ENCODE measurements around the gene KCNQ5. TPM values are rescaled to one million over a fixed set of nuclear protein-coding genes. Genes with fewer than 3 reads are reported as not detected.

KCNQ5 gene
- total RNA-seq, 4 donors from 2014 or later, result 0.96 to 3.4 (median 1.5) TPM

DNA sequence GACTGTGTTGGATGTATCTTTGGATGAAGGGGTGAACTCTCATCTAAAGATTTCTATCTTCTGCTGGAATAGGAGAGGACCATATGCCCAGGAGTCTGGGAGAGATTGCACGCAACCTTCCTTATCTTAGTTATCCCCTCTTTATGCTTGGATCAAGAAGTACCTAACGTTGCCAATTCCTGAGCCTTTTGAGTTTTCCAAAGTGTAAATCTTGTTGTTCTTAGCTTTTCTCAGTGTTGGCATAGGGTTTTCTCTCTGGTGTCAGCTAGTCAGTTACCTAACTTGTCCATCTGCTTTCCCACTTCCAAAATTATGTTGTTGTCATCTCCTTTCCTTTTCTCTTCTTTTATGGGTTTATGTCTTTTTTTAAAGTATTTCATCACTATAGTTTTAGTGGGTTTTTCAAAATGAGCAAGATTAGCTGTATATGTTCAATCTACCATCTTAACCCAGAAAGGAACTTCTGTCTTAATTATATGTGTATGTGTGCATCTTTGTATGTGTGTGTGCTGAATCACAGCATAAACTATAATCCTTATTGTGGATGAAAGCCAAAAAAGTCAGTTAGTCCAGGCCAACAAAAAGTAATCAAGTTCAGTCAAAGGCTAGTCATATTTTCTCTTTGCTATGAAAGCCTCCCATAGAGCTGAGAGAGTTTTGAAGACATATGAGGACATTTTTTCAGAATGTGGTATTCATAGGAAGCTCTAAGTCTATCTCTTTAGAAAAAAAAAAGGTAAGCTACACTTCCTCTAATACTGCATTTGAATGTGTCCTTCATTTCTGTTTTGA, 531.3 kb downstream of the KCNQ5 start:
- 40 to 50% methylated on average over 2 of the region's 2 CpGs for WGBS, 2 donors (ENCODE audit: low coverage in 1 of 2)

DNA sequence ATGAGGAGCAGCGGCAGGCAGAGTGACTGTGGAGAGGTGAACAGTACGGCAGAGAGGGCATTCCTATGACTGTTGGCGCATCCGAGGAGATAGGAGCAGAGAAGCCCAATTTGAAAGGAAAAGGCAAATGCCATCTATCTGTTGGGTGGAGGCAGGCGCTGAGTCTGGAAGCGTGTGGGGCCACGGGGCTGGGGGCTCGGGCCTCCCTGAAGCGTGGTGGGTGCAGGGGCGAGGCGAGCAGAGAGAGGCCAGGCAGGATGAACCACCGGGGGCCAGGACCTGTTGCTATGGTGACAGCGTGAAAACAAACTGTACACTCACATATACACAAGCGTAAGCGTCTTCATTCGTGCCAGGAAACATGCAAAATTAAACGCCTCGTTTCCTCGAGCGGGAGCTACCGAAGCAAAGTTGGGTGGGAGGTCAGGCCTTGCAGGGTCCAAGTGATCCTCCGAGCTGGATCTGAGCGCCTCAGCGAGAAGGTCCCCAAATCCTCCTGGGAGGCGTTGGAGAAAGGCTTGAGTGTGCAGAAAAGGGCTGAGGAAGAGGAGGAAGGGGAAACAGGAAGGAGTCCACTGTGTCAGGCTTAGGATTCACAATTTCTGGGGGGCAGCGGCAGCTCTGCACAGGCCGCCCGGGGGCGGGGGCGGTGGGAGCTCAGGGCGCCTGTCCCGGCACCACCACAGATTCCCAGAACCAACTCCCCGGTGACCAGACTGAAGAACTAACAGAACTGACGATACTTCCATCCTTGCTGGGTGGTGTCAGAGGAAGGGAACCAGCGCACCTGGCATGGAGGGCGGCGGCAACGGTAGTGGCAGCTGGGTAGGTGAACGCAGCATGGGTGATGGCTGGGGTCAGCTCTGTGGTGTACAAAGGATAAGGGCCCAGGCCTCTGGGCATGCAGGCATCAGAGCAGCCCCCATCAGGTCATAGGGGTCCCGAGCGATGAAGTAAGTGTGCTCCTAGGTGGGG, 535.2 kb downstream of the KCNQ5 start:
- Histone ChIP-seq H3K27ac (no peak overlapping the region), H3K4me1 (no peaks in the 10 kb centered on the region), H3K9me3 (no peaks in the 10 kb centered on the region), H3K27me3 (no peaks in the 10 kb centered on the region), H3K36me3 (no peaks in the 10 kb centered on the region), H3K4me3 (no peak overlapping the region)
- no peak for TF ChIP-seq POLR2A (IDR thresholded peaks at IDR 0.05)
- TF ChIP-seq, protein P1, sequence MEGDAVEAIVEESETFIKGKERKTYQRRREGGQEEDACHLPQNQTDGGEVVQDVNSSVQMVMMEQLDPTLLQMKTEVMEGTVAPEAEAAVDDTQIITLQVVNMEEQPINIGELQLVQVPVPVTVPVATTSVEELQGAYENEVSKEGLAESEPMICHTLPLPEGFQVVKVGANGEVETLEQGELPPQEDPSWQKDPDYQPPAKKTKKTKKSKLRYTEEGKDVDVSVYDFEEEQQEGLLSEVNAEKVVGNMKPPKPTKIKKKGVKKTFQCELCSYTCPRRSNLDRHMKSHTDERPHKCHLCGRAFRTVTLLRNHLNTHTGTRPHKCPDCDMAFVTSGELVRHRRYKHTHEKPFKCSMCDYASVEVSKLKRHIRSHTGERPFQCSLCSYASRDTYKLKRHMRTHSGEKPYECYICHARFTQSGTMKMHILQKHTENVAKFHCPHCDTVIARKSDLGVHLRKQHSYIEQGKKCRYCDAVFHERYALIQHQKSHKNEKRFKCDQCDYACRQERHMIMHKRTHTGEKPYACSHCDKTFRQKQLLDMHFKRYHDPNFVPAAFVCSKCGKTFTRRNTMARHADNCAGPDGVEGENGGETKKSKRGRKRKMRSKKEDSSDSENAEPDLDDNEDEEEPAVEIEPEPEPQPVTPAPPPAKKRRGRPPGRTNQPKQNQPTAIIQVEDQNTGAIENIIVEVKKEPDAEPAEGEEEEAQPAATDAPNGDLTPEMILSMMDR (IDR thresholded peaks at IDR 0.05), result no peak
- no peak for TF ChIP-seq POLR2AphosphoS5 (IDR thresholded peaks at IDR 0.05)
- no peak for TF ChIP-seq EP300 (IDR thresholded peaks at IDR 0.05)
- WGBS, 2 donors (ENCODE audit: low coverage in 1 of 2), result 94% methylated on average over 10 to 16 of the region's 41 CpGs
- ATAC-seq, result no peak

More for the DNA sequence above, 531.3 kb downstream of the KCNQ5 start:
- no peak overlapping the region for H3K4me3 ChIP-seq
- no peaks in the 10 kb centered on the region for H3K36me3 ChIP-seq
- no peaks in the 10 kb centered on the region for H3K27me3 ChIP-seq
- no peaks in the 10 kb centered on the region for H3K4me1 ChIP-seq
- TF ChIP-seq POLR2AphosphoS5 (IDR thresholded peaks at IDR 0.05), result no peak
- no peak for TF ChIP-seq POLR2A (IDR thresholded peaks at IDR 0.05)
- TF ChIP-seq EP300 (IDR thresholded peaks at IDR 0.05), result no peak
- TF ChIP-seq, protein P1 (IDR thresholded peaks at IDR 0.05), result no peak
- no peaks in the 10 kb centered on the region for H3K9me3 ChIP-seq
- no peak for ATAC-seq
- H3K27ac ChIP-seq, result no peak overlapping the region

DNA sequence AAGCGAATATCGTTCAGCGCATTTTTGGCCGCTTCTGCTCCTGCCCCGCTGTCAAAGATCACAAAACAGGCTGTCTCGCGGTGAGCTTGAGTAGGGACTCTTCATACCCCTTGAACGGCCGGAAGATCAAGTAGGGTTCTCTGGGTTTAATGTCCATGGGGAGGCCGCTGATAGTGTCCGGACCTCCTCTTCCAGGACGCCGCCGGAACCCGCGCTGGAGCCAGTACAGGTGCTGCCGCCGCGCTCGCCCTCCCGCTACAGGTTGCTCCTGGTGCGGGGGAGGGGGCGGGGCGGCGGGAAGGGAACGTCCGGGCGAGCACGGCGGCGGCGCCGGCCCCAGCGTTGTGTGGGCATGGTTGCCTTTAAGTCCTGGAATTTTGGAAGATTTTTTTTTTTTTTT, 536.0 kb downstream of the KCNQ5 start:
- H3K36me3 ChIP-seq, result no peaks in the 10 kb centered on the region
- H3K4me1 ChIP-seq, result no peaks in the 10 kb centered on the region
- H3K4me3 ChIP-seq, result no peak overlapping the region
- no peak for TF ChIP-seq POLR2AphosphoS5 (IDR thresholded peaks at IDR 0.05)
- TF ChIP-seq, protein P1 (IDR thresholded peaks at IDR 0.05), result no peak
- no peak for TF ChIP-seq POLR2A (IDR thresholded peaks at IDR 0.05)
- no peak for TF ChIP-seq EP300 (IDR thresholded peaks at IDR 0.05)
- ATAC-seq, result no peak
- no peaks in the 10 kb centered on the region for H3K9me3 ChIP-seq
- no peaks in the 10 kb centered on the region for H3K27me3 ChIP-seq
- WGBS, 2 donors (ENCODE audit: low coverage in 1 of 2), result 92 to 94% methylated on average over 6 to 12 of the region's 34 CpGs
- no peak overlapping the region for H3K27ac ChIP-seq

DNA sequence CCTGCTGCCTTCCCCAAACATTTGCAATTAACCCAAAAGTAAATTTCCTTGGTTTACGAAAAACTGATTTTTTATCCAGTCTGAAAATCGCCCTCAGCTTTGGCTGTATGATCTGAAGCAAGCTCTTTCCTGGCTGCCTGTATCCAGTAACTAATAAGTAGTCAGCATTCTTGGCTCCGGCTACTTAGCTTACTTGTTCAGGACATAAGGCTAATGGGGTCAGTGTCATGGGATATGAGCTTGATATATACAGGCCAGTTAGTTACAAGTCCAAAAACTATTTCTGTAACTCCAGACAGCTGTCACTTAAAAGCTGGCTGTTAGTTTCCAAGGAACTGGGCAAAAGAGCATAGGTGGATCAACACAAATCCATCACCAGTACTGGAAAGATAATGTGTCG, 547.2 kb downstream of the KCNQ5 start:
- H3K27me3 ChIP-seq, result no peaks in the 10 kb centered on the region
- H3K4me3 ChIP-seq, result no peak overlapping the region
- 50 to 60% methylated on average over 4 of the region's 4 CpGs for whole genome bisulfite sequencing, 2 donors (ENCODE audit: low coverage in 1 of 2)
- H3K9me3 ChIP-seq, result no peaks in the 10 kb centered on the region
- H3K27ac ChIP-seq, result no peak overlapping the region
- no peaks in the 10 kb centered on the region for H3K36me3 ChIP-seq
- TF ChIP-seq POLR2A (IDR thresholded peaks at IDR 0.05) (no peak), POLR2AphosphoS5 (IDR thresholded peaks at IDR 0.05) (no peak), EP300 (IDR thresholded peaks at IDR 0.05) (no peak)
- TF ChIP-seq, protein P1 (IDR thresholded peaks at IDR 0.05), result no peak
- H3K4me1 ChIP-seq, result no peaks in the 10 kb centered on the region
- no peak for ATAC-seq
